ENCODE results near the gene PI4KB. TPM values are rescaled to one million over a fixed set of nuclear protein-coding genes. Genes with fewer than 3 reads are reported as not detected.

The PI4KB gene
- total RNA-seq, 1 experiment from 2014 or later: 45.1 TPM

DNA sequence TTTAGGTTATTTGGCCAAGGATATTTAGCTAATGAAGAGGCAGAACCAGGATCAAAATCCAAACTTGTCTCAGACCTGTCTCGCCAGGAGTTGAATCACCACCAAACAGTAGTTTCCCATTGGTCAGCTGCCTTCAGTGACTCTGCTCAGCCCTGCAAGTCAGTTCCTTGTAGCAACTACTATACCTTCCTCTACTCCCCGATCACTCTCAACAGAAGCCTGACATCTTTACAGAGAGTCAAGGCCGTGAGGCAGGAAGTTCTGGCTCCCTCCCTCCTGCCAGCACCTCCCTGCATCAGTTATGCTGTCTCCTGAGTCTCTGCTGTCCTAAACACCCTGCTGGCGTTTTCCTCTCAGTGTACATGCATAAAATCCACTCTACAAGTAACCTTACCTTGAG, 59.5 kb downstream of the PI4KB start:
- Histone ChIP-seq H3K27ac (ENCODE audit: low read depth, low read length) (no peak overlapping the region), H3K79me2 (ENCODE audit: insufficient read depth, low read length) (peaks cover 7% of the 10 kb centered on the region), H3K9me3 (ENCODE audit: control insufficient read depth in 1 of 2, insufficient read depth in 1 of 2, low read depth in 1 of 2, low read length in 2 of 2) (no peaks in the 10 kb centered on the region), H3K9me2 (ENCODE audit: insufficient read depth) (no peaks in the 10 kb centered on the region), H3K36me3 (ENCODE audit: control insufficient read depth in 1 of 2, insufficient read depth in 2 of 2, low read length in 2 of 2) (peaks cover 19 to 33% of the 10 kb centered on the region in 2 experiments; a peak in 3 of 4 replicates), H3K9ac (ENCODE audit: low read length) (no peak overlapping the region), H3K4me2 (ENCODE audit: low read length) (no peak overlapping the region), H3K27me3 (ENCODE audit: insufficient read depth, low read length) (no peaks in the 10 kb centered on the region), H2AFZ (ENCODE audit: low read depth, low read length, poor library complexity, severe bottlenecking) (no peak overlapping the region), H4K20me1 (ENCODE audit: insufficient read depth) (no peaks in the 10 kb centered on the region), H3K4me1 (ENCODE audit: control insufficient read depth in 1 of 2, insufficient read depth in 2 of 2, low read length in 2 of 2) (no peaks in the 10 kb centered on the region), H3K4me3 (replicated peaks in 1 of 2; ENCODE audit: low read depth in 1 of 2, low read length in 2 of 2) (no peak overlapping the region)
- intact Hi-C loops (cut with micrococcal nuclease): no loop called here
- RAD21 ChIA-PET (ENCODE audit: low non-redundant PET in 1 of 2, low total read pairs in 2 of 2, uncharacterized antibody in 2 of 2, unreplicated experiment in 2 of 2): no interaction called here
- no peak for DNase-seq (ENCODE audit: low read depth, low spot score)
- no peak for ATAC-seq
- no TSS peak for BruUV-seq (replicated peaks)
- POLR2A ChIA-PET: no interaction called here
- CTCF ChIA-PET: no interaction called here
- no peak for TF ChIP-seq JUND (IDR thresholded peaks at IDR 0.05)

DNA sequence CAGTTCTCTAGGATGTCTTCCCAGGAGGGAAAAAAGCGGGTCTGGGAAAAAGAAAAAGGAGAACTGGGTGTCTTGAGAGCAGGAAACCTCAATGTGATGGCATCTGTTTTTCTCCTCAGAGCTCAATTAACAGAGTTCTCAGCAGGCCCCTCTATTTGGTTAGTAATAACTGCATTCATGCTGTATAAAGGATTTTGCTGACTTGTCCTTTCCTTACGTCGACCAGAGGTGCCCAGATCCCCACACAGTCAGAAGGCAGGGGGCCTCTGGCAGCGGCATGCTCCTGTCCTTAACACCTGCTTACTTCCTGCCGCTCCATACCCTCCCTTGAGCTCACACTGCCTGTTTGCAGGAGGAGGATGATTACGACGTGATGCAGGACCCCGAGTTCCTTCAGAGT, 60.4 kb downstream of the PI4KB start:
- H3K9me3 ChIP-seq (ENCODE audit: control insufficient read depth in 1 of 2, insufficient read depth in 1 of 2, low read depth in 1 of 2, low read length in 2 of 2): no peaks in the 10 kb centered on the region
- intact Hi-C loops (cut with micrococcal nuclease): no loop called here
- no TSS peak for BruUV-seq (replicated peaks)
- no peak for DNase-seq (ENCODE audit: low read depth, low spot score)
- no peaks in the 10 kb centered on the region for H4K20me1 ChIP-seq (ENCODE audit: insufficient read depth)
- ChIA-PET CTCF (no interaction called here), RAD21 (ENCODE audit: low non-redundant PET in 1 of 2, low total read pairs in 2 of 2, uncharacterized antibody in 2 of 2, unreplicated experiment in 2 of 2) (no interaction called here), POLR2A (no interaction called here)
- H2AFZ ChIP-seq (ENCODE audit: low read depth, low read length, poor library complexity, severe bottlenecking): no peak overlapping the region
- peaks cover 17% of the 10 kb centered on the region for H3K79me2 ChIP-seq (ENCODE audit: insufficient read depth, low read length)
- H3K4me1 ChIP-seq (ENCODE audit: control insufficient read depth in 1 of 2, insufficient read depth in 2 of 2, low read length in 2 of 2): no peaks in the 10 kb centered on the region
- H3K4me3 ChIP-seq (replicated peaks in 1 of 2; ENCODE audit: low read depth in 1 of 2, low read length in 2 of 2): no peak overlapping the region
- TF ChIP-seq, protein P1, sequence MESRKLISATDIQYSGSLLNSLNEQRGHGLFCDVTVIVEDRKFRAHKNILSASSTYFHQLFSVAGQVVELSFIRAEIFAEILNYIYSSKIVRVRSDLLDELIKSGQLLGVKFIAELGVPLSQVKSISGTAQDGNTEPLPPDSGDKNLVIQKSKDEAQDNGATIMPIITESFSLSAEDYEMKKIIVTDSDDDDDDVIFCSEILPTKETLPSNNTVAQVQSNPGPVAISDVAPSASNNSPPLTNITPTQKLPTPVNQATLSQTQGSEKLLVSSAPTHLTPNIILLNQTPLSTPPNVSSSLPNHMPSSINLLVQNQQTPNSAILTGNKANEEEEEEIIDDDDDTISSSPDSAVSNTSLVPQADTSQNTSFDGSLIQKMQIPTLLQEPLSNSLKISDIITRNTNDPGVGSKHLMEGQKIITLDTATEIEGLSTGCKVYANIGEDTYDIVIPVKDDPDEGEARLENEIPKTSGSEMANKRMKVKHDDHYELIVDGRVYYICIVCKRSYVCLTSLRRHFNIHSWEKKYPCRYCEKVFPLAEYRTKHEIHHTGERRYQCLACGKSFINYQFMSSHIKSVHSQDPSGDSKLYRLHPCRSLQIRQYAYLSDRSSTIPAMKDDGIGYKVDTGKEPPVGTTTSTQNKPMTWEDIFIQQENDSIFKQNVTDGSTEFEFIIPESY (IDR thresholded peaks at IDR 0.05; ENCODE audit: extremely low read depth, insufficient replicate concordance, low read length): no peak
- TF ChIP-seq, protein P2, sequence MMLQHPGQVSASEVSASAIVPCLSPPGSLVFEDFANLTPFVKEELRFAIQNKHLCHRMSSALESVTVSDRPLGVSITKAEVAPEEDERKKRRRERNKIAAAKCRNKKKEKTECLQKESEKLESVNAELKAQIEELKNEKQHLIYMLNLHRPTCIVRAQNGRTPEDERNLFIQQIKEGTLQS (IDR thresholded peaks at IDR 0.05): no peak
- TF ChIP-seq FOSL1 (IDR thresholded peaks at IDR 0.05; ENCODE audit: low read depth): no peak
- H3K27ac ChIP-seq (ENCODE audit: low read depth, low read length): no peak overlapping the region
- no peak overlapping the region for H3K4me2 ChIP-seq (ENCODE audit: low read length)
- peaks cover 26 to 37% of the 10 kb centered on the region in 2 experiments; a peak in 3 of 4 replicates for H3K36me3 ChIP-seq (ENCODE audit: control insufficient read depth in 1 of 2, insufficient read depth in 2 of 2, low read length in 2 of 2)
- H3K9me2 ChIP-seq (ENCODE audit: insufficient read depth): no peaks in the 10 kb centered on the region
- no peak overlapping the region for H3K9ac ChIP-seq (ENCODE audit: low read length)
- H3K27me3 ChIP-seq (ENCODE audit: insufficient read depth, low read length): no peaks in the 10 kb centered on the region
- ATAC-seq: no peak

Data from HCT116 (cell line).